Ovary (tissue), 9 donors: ENCODE measurements around the gene KCNMB3. TPM values are rescaled to one million over a fixed set of nuclear protein-coding genes. Genes with fewer than 3 reads are reported as not detected.

Source experiments
- DNase-seq, 5 donors: peaks; one replicate each; pipeline ENCODE4 v3.0.0-alpha.2; 2019 to 2020
- H3K27ac ChIP-seq, 2 donors: fragments of 200-600 bp; one replicate each; pipeline versions ENCODE4 v1.5.1 to v1.8.0; 2019 to 2022
- H3K27me3 ChIP-seq: fragments of 200-600 bp; one replicate; pipeline ENCODE4 v1.8.0; 2022
- H3K36me3 ChIP-seq: fragments of 200-600 bp; sonication (generic); one replicate; pipeline ENCODE4 v1.5.1; 2019
- H3K4me1 ChIP-seq: one replicate; pipeline ENCODE4 v1.8.1; 2013; ENCODE audit warnings: mild to moderate bottlenecking, moderate library complexity; ENCODE audit not compliant: insufficient read depth
- H3K4me3 ChIP-seq: fragments of 200-600 bp; sonication (generic); one replicate; pipeline ENCODE4 v1.5.1; 2017
- H3K9me3 ChIP-seq, 2 donors: fragments of 200-600 bp in 1 of 2; sonication (generic) in 1 of 2; one replicate each; pipeline versions ENCODE4 v1.5.1 to v1.8.1; 2013 to 2019; ENCODE audit warnings: mild to moderate bottlenecking in 1 of 2, moderate library complexity in 1 of 2
- EP300 ChIP-seq: sonication (generic); formaldehyde crosslinking; IDR thresholded peaks from one replicate; pipeline ENCODE4 v1.6.1; 2017; ENCODE audit warnings: antibody characterized with exemption
- POLR2A ChIP-seq: fragments of 450-650 bp; IDR thresholded peaks from one replicate; pipeline ENCODE4 v1.6.1; 2017; ENCODE audit warnings: antibody characterized with exemption, mild to moderate bottlenecking, moderate library complexity
- WGBS, 3 donors: extraction: QIAGEN DNeasy Blood & Tissue Kit in 1 of 3; methylation state at CpG; one replicate each; pipeline versions ENCODE4 v1.1.5 to v1.1.7; 2013 to 2017; 5-methylcytosine and 5-hydroxymethylcytosine counted together
- intact Hi-C, 4 donors: fragments of 100-400 bp; cut with DNase I; formaldehyde crosslinking; loops; one replicate each; pipeline versions ENCODE4 v1.11.0 to v1.15.1; 2022 to 2023
- polyA plus RNA-seq, 2 donors: library from polyadenylated mRNA; stranded (reverse); fragments of 200-250 nt in 1 of 2; fragments of 350-450 nt in 1 of 2; fragmentation: Illumina TruSeq in 1 of 2; extraction: RNeasy Lipid Tissue Mini Kit (QIAGEN cat#74804) in 1 of 2; gene quantifications; one replicate each; pipeline ENCODE4 v1.2.3, GENCODE V29; 2013 to 2014
- total RNA-seq, 7 donors: library from RNA; depleted of rRNA in 2 of 7; stranded (reverse); fragments of >200 nt in 2 of 7; fragmentation: NEBNext Ultra II Directional in 3 of 7; extraction: Animal tissue kit (Norgen Biotek cat#: 25700) in 3 of 7; gene quantifications; one replicate each; pipeline versions ENCODE4 v1.1.0 to v1.2.4, GENCODE V29; 2016 to 2023
- TF ChIP-seq, protein P1 (sequence below), 3 donors: fragments of 450-650 bp in 2 of 3; fragments of 200-600 bp in 1 of 3; IDR thresholded peaks; one replicate each; pipeline versions ENCODE4 v1.5.1 to v1.8.0; 2016 to 2022; ENCODE audit warnings: antibody characterized with exemption in 3 of 3, mild to moderate bottlenecking in 1 of 3
- donor health status: DM: no; HTN: no; CAD: no; lungs with moderate emphysema.
- donor health status: DM: no; HTN: no; CAD: no.
- donor health status: Bipolar disorder and iron deficiency.
- donor health status: DM: yes; HTN: yes; CAD: no.
- donor health status: DM: no; HTN: no; CAD: no.
- donor health status: DM: yes; HTN: yes; CAD: no.

Gene KCNMB3
- total and polyA plus RNA-seq, 9 donors: 0.57 to 2.8 (median 1.6) TPM

GRCh38 chr3:179234199-179234598 is 16.7 kb downstream of the KCNMB3 start:
- Histone ChIP-seq H3K27me3 (no peaks in the 10 kb centered on the region), H3K36me3 (no peaks in the 10 kb centered on the region), H3K4me1 (no peaks in the 10 kb centered on the region), H3K9me3 (no peaks in the 10 kb centered on the region), H3K27ac (no peak overlapping the region), H3K4me3 (no peak overlapping the region)
- no peak for DNase-seq
- TF ChIP-seq POLR2A (no peak), EP300 (no peak)
- TF ChIP-seq, protein P1, sequence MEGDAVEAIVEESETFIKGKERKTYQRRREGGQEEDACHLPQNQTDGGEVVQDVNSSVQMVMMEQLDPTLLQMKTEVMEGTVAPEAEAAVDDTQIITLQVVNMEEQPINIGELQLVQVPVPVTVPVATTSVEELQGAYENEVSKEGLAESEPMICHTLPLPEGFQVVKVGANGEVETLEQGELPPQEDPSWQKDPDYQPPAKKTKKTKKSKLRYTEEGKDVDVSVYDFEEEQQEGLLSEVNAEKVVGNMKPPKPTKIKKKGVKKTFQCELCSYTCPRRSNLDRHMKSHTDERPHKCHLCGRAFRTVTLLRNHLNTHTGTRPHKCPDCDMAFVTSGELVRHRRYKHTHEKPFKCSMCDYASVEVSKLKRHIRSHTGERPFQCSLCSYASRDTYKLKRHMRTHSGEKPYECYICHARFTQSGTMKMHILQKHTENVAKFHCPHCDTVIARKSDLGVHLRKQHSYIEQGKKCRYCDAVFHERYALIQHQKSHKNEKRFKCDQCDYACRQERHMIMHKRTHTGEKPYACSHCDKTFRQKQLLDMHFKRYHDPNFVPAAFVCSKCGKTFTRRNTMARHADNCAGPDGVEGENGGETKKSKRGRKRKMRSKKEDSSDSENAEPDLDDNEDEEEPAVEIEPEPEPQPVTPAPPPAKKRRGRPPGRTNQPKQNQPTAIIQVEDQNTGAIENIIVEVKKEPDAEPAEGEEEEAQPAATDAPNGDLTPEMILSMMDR (IDR thresholded peaks at IDR 0.05): no peak
- intact Hi-C loops: no loop called here
- WGBS, 3 donors: 83 to 93% (median 88%) methylated on average over 4 of the region's 4 CpGs

GRCh38 chr3:179233043-179233442 is 17.9 kb downstream of the KCNMB3 start:
- Histone ChIP-seq H3K4me3 (no peak overlapping the region), H3K9me3 (no peaks in the 10 kb centered on the region), H3K4me1 (no peaks in the 10 kb centered on the region), H3K27ac (no peak overlapping the region), H3K27me3 (no peaks in the 10 kb centered on the region), H3K36me3 (no peaks in the 10 kb centered on the region)
- 94 to 99% (median 96%) methylated on average over 3 of the region's 3 CpGs for WGBS, 3 donors
- TF ChIP-seq EP300: no peak
- TF ChIP-seq, protein P1 (IDR thresholded peaks at IDR 0.05): no peak
- no peak for TF ChIP-seq POLR2A
- intact Hi-C loops: no loop called here
- no peak for DNase-seq

DNA sequence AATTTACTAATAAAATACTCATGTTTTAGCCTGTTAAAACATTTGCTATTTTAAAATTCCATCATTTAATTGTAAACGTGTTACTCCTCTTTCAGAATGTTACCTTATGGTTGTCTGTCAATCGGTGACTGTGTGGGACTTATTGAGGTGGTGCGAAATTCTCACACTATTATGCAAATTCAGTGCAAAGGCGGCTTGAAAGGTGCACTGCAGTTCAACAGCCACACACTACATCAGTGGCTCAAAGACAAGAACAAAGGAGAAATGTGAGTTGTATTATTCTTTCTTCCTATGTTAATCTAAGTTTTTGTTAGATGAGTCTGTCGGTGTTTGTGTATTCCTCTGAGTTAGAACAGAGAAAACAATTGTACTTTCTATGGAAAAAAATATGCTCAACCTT is 21.7 kb downstream of the KCNMB3 start:
- intact Hi-C loops: no loop called here
- H3K36me3 ChIP-seq: no peaks in the 10 kb centered on the region
- 64 to 71% (median 64%) methylated on average over 5 of the region's 5 CpGs for WGBS, 3 donors

GRCh38 chr3:179227349-179227748 is 23.6 kb downstream of the KCNMB3 start:
- Histone ChIP-seq H3K9me3 (no peaks in the 10 kb centered on the region), H3K27me3 (no peaks in the 10 kb centered on the region), H3K27ac (no peak overlapping the region), H3K4me1 (no peaks in the 10 kb centered on the region), H3K36me3 (no peaks in the 10 kb centered on the region), H3K4me3 (no peak overlapping the region)
- 94 to 97% (median 94%) methylated on average over 3 of the region's 3 CpGs for WGBS, 3 donors
- TF ChIP-seq EP300 (no peak), POLR2A (no peak)
- TF ChIP-seq, protein P1 (IDR thresholded peaks at IDR 0.05): no peak
- intact Hi-C loops: no loop called here
- no peak for DNase-seq

More for the DNA sequence above, 21.7 kb downstream of the KCNMB3 start:
- Histone ChIP-seq H3K27ac (no peak overlapping the region), H3K27me3 (no peaks in the 10 kb centered on the region), H3K9me3 (no peaks in the 10 kb centered on the region), H3K4me3 (no peak overlapping the region), H3K4me1 (no peaks in the 10 kb centered on the region)
- TF ChIP-seq, protein P1 (IDR thresholded peaks at IDR 0.05): no peak
- TF ChIP-seq POLR2A: no peak
- no peak for TF ChIP-seq EP300
- no peak for DNase-seq
